Stimulated activated CD4-positive, alpha-beta T cell treated with anti-CD3 and anti-CD28 coated beads, Interleukin-15, amount 100 ng/mL, for 24 hours (primary cell): ENCODE data around the gene CEP72.
"Not testable (repeated sequence)": the region's sequence is repeated elsewhere in the genome, so short reads cannot be mapped to it uniquely, and the experiment has no call there.

ENCODE experiments used
- DNase-seq: peaks from one replicate; pipeline ENCODE4 v3.0.0-alpha.2; 2020

The CEP72 gene

DNA sequence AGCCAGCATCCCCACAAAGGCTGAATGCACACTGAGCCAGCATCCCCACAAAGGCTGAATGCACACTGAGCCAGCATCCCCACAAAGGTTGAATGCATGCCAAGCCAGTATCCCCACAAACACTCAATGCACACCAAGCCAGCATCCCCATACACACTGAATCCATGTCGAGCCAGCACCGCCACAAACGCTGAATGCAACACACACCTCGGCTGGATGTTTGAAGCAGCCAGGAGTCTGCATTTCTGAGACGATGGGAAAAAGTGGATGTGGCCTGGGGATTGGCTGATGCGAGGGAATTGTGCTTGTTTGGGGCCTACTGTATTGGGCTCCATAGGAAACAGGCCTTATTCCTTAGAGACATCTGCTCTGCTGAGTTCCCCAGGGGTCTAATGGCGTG, 30.9 kb upstream of the CEP72 start:
- DNase-seq: no peak

DNA sequence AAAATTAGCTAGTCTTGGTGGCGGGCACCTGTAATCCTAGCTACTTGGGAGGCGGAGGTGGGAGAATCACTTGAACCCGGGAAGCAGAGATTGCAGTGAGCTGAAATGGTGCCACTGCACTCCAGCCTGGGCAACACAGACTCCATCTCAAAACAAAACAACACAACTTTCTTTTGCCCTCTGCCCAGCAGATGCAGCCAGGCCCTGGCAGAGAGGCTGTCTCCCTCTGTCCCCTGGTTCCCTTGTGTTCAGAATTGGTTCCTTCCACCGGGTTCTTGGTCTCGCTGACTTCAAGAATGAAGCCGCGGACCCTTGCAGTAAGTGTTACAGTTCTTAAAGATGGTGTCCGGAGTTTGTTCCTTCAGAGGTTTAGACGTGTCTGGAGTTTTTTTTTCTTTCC, 30.2 kb upstream of the CEP72 start:
- no peak for DNase-seq

- not testable (repeated sequence) for DNase-seq
These were observed 29.7 kb upstream of the CEP72 start for GRCh38 chr5:582445-582844.

GRCh38 chr5:582936-583635, 29.1 kb upstream of the CEP72 start:
- no peak for DNase-seq

- no peak for DNase-seq
These were observed 28.5 kb upstream of the CEP72 start for GRCh38 chr5:583645-584044.

- no peak for DNase-seq
These were observed 27.9 kb upstream of the CEP72 start for GRCh38 chr5:584216-584615.

DNA sequence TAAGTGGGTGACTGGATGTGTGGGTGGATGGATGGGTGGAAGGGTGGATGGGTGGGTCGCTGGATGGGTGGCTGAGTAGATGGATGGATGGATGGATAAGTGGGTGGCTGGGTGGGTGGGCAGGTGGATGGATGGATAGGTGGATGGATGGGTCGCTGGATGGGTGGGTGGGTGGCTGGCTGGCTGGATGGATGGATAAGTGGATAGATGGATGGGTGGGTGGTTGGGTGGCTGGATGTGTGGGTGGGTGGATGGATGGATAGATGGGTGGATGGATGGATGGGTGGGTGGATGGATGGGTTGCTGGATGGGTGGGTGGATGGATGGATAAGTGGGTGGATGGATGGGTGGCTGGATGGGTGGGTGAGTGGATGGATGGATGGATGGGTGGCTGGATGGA, 27.3 kb upstream of the CEP72 start:
- no peak for DNase-seq

GRCh38 chr5:585556-585955, 26.6 kb upstream of the CEP72 start:
- DNase-seq: no peak

DNA sequence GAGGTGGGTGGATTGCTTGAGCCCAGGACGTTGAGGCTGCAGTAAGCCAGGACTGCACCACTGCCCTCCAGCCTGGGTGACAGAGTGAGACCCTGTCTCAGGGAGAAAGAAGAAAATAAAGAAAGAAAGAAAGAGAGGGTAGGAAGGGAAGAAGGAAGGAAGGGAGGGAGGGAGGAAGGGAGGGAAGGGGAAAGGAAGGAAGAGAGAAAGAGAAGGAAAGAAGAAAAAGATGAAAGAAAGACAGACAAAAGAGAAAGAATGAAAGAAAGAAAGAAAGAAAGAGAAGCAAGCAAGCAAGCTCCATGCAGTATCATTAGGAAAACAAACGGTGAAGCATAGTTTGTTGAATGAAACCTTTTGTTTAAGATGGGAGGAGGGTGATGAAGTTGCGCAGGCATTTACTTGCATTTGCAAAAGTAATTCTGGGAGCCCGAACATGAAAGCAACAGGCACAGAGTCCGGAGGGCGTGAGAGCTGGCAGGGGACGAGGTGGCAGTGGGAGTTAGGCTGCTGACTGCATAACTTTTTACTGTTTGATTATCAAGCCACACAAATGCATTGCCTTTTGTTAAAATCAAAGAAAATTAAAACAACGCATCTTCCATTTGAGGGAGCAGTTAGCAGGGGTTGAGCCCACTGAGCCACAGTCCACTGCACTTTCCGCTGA, 26.0 kb upstream of the CEP72 start:
- no peak for DNase-seq

- DNase-seq: no peak
These were observed 25.3 kb upstream of the CEP72 start for GRCh38 chr5:586751-587285.

GRCh38 chr5:587403-587802, 24.7 kb upstream of the CEP72 start:
- no peak for DNase-seq

- DNase-seq: no peak
These were observed 23.6 kb upstream of the CEP72 start for GRCh38 chr5:588406-588995.

DNA sequence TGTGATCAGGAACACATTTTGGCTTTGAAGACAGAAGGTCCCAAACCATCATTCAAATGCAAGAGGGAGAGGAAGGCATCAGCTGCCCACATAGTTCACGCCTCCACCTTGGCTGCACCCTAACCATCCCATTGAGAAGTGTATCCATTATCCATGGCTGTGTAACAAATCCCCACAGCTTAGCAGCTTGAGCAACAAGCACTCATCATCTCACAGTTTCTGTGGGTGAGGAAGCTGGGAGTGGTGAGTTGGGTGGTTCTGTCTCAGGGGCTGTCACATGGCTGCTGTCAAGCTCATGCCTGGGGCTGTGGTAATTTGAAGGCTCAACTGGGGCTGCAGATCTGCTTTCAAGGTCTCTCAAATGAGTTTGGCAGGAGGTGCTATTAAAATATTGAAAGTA, 23.0 kb upstream of the CEP72 start:
- DNase-seq: no peak

DNA sequence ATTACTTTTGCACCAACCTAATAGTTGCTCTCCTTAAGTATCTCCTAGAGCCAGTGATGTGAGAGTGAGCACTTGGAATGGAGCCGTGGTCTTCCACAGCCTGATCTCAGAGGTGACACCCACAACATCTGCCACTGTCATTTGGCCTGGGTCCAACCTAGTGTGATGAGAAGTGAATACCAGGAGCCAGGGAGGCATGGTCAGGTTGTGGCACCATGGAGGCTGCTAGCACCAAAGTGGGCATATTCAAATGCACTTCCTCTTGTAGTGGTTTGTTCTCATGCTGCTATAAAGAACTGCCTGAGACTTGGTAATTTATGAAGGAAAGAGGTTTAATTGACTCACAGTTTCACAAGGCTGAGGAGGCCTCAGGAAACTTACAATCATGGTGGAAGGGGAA, 22.6 kb upstream of the CEP72 start:
- DNase-seq: no peak

DNA sequence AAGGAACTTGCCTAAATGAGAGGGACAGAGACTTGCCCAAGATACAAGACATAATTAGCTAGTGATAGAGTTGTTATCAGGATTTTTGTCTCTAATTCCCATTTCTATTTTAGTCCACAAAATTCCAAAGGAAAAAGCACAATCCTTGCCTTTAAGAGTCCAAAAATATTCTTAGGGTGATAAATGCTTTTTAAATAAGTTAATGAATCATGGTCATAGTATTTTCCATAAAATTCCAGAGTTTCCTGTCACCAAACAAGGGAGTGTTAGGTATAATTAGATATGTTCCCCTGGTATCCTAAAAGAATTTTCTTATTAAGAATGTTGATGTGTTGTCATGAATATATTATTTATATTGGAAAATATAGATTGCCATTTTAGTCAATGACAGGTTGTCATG, 21.8 kb upstream of the CEP72 start:
- DNase-seq: no peak

GRCh38 chr5:591746-592145, 20.4 kb upstream of the CEP72 start:
- DNase-seq: no peak

GRCh38 chr5:592158-592557, 20.0 kb upstream of the CEP72 start:
- no peak for DNase-seq

GRCh38 chr5:593511-593910, 18.6 kb upstream of the CEP72 start:
- no peak for DNase-seq

DNA sequence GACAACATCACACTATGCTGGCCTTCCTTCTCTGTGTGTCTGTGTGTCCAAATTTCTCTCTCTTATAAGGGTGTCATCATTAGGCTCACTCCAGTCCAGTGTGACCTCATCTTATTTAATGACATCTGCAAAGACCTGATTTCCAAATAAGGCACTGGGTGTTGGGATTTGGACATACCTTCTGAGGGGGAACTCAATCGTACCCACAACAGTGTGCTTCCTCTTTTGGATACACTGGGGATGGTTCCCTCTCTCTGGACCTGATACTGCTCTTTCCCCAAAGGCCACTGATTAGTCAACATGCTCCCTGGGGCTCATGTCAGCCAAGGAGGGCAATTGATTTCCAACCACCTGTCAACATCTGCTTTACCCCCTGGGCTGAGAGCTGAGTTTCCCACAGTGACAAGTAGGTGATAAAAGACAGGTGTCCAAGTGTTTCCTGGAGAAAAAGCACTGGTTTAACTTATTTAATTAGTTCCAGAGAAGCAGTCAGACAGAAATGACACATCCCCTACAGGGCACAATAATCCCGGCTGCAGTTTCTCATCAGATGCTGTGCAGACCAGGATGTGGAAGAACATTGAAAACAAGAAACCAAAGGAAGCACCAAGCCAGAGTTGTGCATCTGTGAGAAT, 17.8 kb upstream of the CEP72 start:
- DNase-seq: no peak

- DNase-seq: no peak
These were observed 16.8 kb upstream of the CEP72 start for GRCh38 chr5:595285-595875.

- DNase-seq: no peak
These were observed 14.1 kb upstream of the CEP72 start for GRCh38 chr5:597871-598563.

GRCh38 chr5:598564-598890, 13.6 kb upstream of the CEP72 start:
- no peak for DNase-seq
